HG03460 (cell line): ENCODE measurements around the gene ABCC1.
"Not testable (repeated sequence)": the region's sequence is repeated elsewhere in the genome, so short reads cannot be mapped to it uniquely, and the experiment has no call there.

ENCODE experiments used
- ATAC-seq: cut with Tn5 transposase; IDR thresholded peaks from one replicate; pipeline ENCODE4 v1.9.1; 2021; ENCODE audit not compliant: unreplicated experiment

Gene ABCC1

GRCh38 chr16:15966420-15966819 lies 17.0 kb downstream of the ABCC1 start:
- no peak for ATAC-seq

GRCh38 chr16:15966836-15967546 lies 17.6 kb downstream of the ABCC1 start:
- ATAC-seq = no peak

GRCh38 chr16:15967655-15968315 lies 18.4 kb downstream of the ABCC1 start:
- ATAC-seq = no peak

GRCh38 chr16:15970202-15970601 lies 20.8 kb downstream of the ABCC1 start:
- ATAC-seq = no peak

GRCh38 chr16:15970743-15971439 lies 21.5 kb downstream of the ABCC1 start:
- no peak for ATAC-seq

- no peak for ATAC-seq
Observed at GRCh38 chr16:15971440-15971815, 22.0 kb downstream of the ABCC1 start.

GRCh38 chr16:15972046-15972868 lies 22.8 kb downstream of the ABCC1 start:
- no peak for ATAC-seq

- no peak for ATAC-seq
Observed at GRCh38 chr16:15973421-15973820, 24.0 kb downstream of the ABCC1 start.

- no peak for ATAC-seq
Observed at GRCh38 chr16:15974057-15974456, 24.6 kb downstream of the ABCC1 start.

GRCh38 chr16:15975172-15975571 lies 25.8 kb downstream of the ABCC1 start:
- no peak for ATAC-seq

GRCh38 chr16:15976225-15976812 lies 26.9 kb downstream of the ABCC1 start:
- no peak for ATAC-seq

- ATAC-seq = no peak
Observed at GRCh38 chr16:15976929-15977637, 27.7 kb downstream of the ABCC1 start.

GRCh38 chr16:15979801-15980200 lies 30.4 kb downstream of the ABCC1 start:
- no peak for ATAC-seq

GRCh38 chr16:15980329-15980728 lies 30.9 kb downstream of the ABCC1 start:
- no peak for ATAC-seq

- no peak for ATAC-seq
Observed at GRCh38 chr16:15981382-15981781, 32.0 kb downstream of the ABCC1 start.

- not testable (repeated sequence) for ATAC-seq
Observed at GRCh38 chr16:15982194-15982915, 32.9 kb downstream of the ABCC1 start.

- no peak for ATAC-seq
Observed at GRCh38 chr16:15983898-15984297, 34.5 kb downstream of the ABCC1 start.

- ATAC-seq = no peak
Observed at GRCh38 chr16:15985144-15985543, 35.7 kb downstream of the ABCC1 start.

GRCh38 chr16:15986261-15986660 lies 36.8 kb downstream of the ABCC1 start:
- no peak for ATAC-seq
